Ramos (cell line): ENCODE data around the gene AGAP9.
"Not testable (repeated sequence)": the region's sequence is repeated elsewhere in the genome, so short reads cannot be mapped to it uniquely, and the experiment has no call there.

Experiments used
- in situ Hi-C: fragments of 300-500 bp; cut with MboI; formaldehyde crosslinking; loops from one replicate; pipeline ENCODE4 v1.14.3; 2022; ENCODE audit warnings: low sequenced_read_pairs; ENCODE audit not compliant: unreplicated experiment

AGAP9 gene

GRCh38 chr10:47458466-47459154 is 64.8 kb downstream of the AGAP9 start:
- in situ Hi-C loops, result no loop called here

GRCh38 chr10:47457826-47458225 is 65.6 kb downstream of the AGAP9 start:
- in situ Hi-C loops, result no loop called here

- in situ Hi-C loops, result no loop called here
These were observed 66.0 kb downstream of the AGAP9 start for GRCh38 chr10:47457528-47457820.

GRCh38 chr10:47456794-47457527 is 66.5 kb downstream of the AGAP9 start:
- in situ Hi-C loops, result no loop called here

- in situ Hi-C loops, result no loop called here
These were observed 67.2 kb downstream of the AGAP9 start for GRCh38 chr10:47456079-47456785.

- in situ Hi-C loops, result not testable (repeated sequence)
These were observed 67.9 kb downstream of the AGAP9 start for GRCh38 chr10:47455350-47456078.

GRCh38 chr10:47454780-47455058 is 68.7 kb downstream of the AGAP9 start:
- in situ Hi-C loops, result no loop called here

GRCh38 chr10:47454008-47454779 is 69.2 kb downstream of the AGAP9 start:
- in situ Hi-C loops, result no loop called here

- in situ Hi-C loops, result no loop called here
These were observed 70.1 kb downstream of the AGAP9 start for GRCh38 chr10:47453141-47454007.

- in situ Hi-C loops, result no loop called here
These were observed 70.8 kb downstream of the AGAP9 start for GRCh38 chr10:47452495-47453140.

- in situ Hi-C loops, result no loop called here
These were observed 71.4 kb downstream of the AGAP9 start for GRCh38 chr10:47451998-47452494.
